GM19035 (cell line): ENCODE results near the gene SLX4IP.
A peak's percentile ranks its signal among the peaks of the same experiment; 100 is the strongest.

ENCODE experiments used
- ATAC-seq: cut with Tn5 transposase; IDR thresholded peaks from one replicate; pipeline ENCODE4 v1.9.1; 2021; ENCODE audit not compliant: unreplicated experiment

SLX4IP gene

DNA sequence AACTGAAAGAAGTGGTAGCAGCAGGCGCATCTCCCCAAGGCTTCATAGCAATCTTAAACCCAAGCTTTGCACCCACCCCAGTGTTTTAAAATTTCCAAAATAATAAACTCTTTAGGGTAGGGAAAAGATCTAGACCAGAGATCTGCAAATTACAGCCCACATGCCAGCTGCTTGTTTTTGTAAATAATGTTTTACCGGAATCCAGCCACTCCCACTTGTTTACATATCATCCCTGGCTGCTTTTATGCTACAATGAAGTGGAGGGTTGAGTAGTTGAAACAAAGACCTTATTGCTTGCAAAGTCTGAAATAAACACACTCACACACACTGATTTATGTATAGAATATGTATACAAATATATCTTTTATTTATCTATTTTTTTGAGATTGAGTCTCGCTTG lies 30.0 kb downstream of the SLX4IP start:
- ATAC-seq: no peak

- ATAC-seq: no peak
These were observed 31.2 kb downstream of the SLX4IP start for GRCh38 chr20:10466325-10466724.

- ATAC-seq: no peak
These were observed 31.8 kb downstream of the SLX4IP start for GRCh38 chr20:10466855-10467254.

DNA sequence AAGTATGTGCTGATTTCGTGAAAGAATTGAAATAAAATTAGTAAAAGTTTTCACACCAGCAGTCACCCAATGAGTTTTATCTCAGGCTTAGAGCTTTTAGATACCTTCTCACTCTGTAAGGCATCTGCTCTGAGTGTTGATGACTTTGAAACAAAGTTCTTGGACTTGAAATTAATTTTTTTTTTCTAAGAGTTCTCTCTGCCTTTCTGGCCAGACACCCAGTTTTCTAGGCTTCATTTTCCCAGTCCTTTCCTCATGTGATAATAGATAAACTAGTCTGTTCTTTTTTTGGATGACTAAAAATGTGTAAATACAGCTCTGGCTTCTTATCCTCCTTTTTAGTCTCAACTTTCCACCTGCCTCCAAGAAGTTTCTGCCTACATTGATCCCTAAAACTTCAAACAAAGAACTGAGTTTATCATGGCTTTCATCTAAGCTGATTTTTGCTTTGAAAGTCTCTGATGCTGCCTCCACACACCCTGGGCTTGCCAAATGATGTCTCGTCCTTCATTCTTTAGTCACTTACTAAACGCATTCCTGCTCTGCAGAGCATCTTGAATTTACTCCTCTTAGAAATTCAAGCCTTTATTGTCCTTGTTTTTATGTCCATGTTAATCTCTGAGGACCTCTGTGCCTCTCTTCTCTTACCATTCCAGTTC lies 32.7 kb downstream of the SLX4IP start:
- ATAC-seq: no peak

DNA sequence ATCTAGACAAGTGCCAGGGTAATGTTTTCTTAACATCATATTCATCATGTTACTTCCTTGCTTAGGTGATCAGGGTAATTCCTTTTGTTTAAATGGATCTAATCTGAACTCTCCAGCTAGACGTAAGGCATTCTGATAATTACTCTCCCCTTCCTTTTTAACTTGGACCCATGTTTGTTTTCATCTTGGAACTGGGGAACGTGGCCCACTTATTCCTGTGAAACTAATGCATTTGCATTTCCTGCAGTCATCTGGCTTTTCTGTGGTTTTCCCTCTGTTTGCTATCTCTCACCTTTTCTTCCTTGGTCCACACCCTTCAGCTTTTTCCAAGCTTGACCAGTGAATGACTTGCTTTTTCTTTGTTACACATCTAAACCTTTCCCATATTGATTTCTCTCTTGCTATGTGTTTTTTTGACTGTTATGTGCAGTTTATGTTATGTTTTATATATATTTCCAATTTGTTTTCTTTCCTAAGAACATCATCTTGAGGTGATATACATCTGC lies 33.3 kb downstream of the SLX4IP start:
- ATAC-seq: no peak

DNA sequence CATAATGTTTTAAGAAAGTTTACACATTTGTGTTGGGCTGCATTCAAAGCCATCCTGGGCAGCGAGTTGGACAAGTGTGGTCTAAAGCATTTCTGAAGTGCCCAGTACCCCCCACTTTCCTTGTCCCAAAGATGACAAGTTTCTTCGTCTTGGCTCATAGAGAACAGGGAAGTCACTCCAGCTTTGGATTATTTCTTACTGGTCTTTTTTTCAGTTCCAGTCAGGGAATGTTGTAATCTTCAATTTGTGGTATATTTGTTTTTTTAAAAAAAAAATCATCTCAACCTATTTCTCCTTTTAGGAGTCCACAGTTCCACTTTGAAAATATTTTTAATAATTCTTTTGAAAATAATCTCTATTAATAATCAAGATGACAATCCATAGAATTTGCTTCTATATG lies 34.0 kb downstream of the SLX4IP start:
- ATAC-seq: no peak

DNA sequence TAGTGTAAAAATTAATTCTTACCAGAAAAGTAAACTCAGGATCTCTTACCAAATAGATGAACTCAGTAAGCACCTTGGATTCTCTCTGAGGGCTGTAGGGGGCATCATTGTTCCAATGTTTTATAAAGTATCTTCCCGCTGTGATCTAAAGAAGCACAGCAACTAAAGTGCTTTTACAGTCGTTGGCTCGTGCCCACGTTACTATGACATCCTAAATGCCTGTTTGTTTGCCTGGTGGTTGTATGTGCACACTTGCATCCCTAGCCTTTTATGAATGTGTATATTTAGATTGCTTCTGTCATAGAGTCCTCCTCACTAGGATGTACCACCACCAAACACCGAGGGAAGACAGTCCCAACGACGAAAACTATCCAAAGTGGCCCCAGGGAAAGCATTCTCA lies 34.5 kb downstream of the SLX4IP start:
- no peak for ATAC-seq

DNA sequence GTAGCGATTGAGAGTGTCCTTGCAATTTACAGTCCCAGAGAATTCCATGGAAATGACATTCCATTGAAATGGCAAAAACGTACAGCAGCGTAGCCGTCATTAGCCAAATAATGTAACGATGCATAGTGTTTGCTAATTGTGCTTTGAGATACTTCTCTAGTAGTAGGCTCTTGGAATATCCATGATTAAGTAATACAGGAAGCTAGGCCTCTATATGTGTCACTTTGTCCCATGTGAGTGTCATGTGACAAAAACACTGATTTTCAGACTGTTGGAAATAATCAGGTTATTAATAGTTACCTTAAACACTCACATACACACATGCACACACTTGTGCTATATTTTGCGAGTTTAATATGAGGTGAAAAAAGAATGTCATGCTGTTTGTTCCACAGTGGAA lies 35.2 kb downstream of the SLX4IP start:
- ATAC-seq: no peak

DNA sequence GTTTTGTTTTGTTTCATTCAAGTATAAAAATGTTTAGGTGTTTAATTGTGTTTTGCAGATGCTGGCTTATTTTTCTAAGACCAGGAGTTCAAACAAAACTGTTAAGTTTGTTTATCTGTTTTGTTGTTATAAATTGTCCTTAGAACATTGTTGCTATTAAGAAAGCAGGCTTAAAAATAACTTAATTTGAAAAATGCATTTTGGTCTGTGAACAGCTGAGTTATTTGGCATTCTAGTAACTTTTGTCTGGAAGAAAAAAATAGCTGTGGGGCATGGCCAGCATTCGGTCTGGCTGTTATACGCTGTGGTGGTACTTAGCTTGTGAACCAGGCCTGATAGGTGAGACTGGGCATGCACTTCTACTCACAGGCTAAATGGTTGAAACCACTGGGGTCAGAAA lies 37.8 kb downstream of the SLX4IP start:
- no peak for ATAC-seq

GRCh38 chr20:10474606-10475184 lies 39.6 kb downstream of the SLX4IP start:
- no peak for ATAC-seq

DNA sequence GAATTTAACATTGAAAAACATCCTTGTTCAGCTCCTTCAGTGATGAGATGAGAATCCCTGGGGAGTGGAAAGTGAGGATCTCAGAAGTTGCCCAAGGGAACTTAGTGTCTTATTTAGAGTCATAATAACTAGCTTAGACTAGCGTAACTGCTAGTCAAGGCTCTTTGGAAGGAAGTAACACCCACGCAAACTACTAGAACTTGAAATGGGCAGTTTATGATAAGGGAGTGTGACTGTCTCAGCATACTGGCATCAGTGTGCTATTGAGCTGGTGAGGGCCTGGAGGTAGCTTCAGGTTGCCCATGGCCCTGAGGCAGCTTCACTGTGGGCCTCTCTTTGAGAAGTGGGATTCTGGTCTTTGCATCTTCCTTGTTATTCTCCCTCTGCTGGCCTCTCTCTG lies 40.1 kb downstream of the SLX4IP start:
- ATAC-seq: no peak

DNA sequence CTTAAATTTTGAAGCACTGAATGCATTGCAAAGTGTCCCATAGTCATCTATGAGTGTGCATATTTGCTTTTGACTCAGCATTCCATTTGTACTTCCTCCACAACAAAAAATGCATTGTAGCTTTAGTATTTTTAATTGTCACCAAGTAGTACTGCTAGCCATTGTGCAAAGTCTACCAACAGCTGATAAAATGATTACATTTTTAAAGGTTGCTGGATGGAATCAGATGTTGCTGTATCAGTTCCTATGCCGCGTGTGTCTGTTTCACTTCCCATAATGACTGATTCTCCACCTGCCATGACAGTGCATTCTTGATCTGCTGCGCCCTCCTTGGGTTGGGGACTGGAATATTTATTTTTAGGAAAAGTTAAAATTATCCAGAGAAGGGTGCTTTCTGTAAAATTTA lies 41.2 kb downstream of the SLX4IP start:
- peak; percentile 67 for ATAC-seq

DNA sequence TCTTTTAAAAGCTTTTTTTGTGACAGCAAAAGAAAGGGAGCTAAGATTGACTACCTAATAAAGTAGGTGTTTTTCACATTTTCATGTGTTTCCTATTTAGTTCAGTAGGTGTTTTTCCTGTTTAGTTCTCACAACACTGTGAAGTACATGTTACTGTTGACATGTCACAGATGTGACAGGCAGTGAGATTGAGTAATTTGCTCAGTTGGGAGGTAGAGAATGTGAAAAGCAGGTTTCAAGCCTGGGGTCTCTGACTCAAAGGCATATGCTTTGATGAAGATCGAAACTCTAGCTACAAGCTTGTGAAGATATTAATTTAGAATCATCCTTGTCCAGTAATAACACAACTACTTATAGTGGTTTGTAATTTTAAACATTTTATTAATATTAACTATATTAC lies 43.1 kb downstream of the SLX4IP start:
- peak; percentile 83 for ATAC-seq

DNA sequence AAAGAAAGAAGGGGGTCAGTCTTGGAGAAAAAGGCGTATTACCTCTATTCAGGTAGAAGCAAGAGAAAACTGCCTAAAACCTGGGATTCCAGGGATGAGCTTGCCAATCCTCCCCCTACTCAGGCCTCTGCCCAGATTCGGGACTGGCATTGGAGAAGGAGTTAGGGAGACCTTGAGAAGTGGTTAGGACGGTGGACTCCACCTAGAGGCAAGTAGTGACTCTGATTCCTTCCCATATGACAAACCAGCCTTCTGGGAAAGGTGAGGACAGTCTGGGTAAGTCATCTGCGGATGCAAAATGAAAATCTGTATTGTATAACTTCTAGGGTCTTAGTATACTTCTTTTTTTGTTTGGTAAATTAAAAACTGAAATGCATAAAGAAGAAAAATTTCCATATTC lies 43.8 kb downstream of the SLX4IP start:
- ATAC-seq: no peak

- ATAC-seq: no peak
These were observed 46.6 kb downstream of the SLX4IP start for GRCh38 chr20:10481676-10482075.

DNA sequence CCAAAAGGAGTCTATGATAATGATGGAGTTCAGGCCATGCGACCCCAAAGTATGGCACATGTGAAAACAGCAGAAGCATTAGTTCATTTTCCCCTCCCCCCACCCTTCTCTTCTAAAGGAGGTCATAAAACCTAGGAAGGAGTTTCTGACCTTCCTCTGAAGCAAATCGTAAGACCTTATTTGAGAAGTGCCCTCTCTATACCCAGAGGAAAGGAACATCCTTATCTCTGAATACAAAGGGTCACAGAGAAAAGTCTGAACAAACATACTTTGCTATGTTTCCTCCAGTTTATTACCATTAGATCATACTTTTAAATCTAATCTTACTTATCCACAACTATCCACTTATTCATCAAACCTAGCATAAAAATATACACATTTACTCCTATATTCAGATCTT lies 48.6 kb downstream of the SLX4IP start:
- ATAC-seq: no peak

- no peak for ATAC-seq
These were observed 52.3 kb downstream of the SLX4IP start for GRCh38 chr20:10487142-10488136.

GRCh38 chr20:10488534-10488933 lies 53.4 kb downstream of the SLX4IP start:
- ATAC-seq: no peak

DNA sequence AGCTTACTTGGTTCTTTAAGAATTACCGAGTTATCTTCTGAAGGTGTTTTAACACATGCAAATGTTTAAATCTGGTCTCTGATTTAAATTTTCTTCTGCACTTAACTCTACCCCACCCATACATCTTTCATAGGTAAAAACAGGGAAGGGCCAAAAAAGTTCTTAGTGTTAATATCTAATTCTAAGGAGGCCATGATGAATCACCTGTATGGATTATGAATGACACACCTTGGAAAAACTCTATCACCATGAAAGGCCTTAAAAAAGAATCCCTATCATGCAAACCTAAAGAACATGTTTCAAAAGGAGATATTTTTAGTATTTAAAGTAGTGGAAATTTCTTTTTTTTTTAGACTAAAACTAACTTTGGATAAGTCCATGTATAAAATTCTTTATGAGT lies 54.7 kb downstream of the SLX4IP start:
- no peak for ATAC-seq

- no peak for ATAC-seq
These were observed 55.2 kb downstream of the SLX4IP start for GRCh38 chr20:10490257-10490656.

- ATAC-seq: no peak
These were observed 55.6 kb downstream of the SLX4IP start for GRCh38 chr20:10490706-10491105.

DNA sequence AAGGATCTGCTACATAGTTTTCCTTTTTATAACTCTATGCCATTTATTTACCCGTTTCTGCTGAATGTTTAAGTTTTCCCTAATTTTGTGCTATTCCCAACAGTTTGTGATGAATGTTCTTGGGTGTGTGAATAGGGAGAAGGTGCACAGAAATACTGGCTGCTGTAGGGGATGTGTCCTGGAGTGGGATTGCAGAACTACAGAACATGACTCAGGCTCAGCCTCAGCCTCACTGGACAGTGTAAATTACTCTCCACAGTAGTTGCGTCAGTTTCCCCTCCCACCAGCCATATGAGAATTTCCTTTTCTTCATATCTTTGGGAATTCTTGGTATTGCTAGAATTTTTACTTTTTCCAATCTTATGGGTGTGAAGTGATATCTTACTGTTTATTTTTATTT lies 57.0 kb downstream of the SLX4IP start:
- no peak for ATAC-seq
